HCT116 (cell line): ENCODE data around the gene CAMSAP3. TPM values are rescaled to one million over a fixed set of nuclear protein-coding genes. Genes with fewer than 3 reads are reported as not detected.

ENCODE experiments used
- ATAC-seq: fragments of 200-7000 bp; cut with Tn5 transposase; 2 replicates; pipeline ENCODE4 v1.9.1; 2020; ENCODE audit warnings: mild to moderate bottlenecking, moderate library complexity
- BruUV-seq: library from RNA; stranded (reverse); fragments of 400-500 nt; replicated peaks from 2 replicates; lab custom pipeline; 2021; lab: Mats Ljungman, UMichigan
- CTCF ChIA-PET: fragments of 300-600 bp; sonication (Branson Sonifier 250); formaldehyde crosslinking; loops from one replicate; lab custom pipeline; 2021; ENCODE audit warnings: antibody characterized with exemption; lab: Charles Lee
- POLR2A ChIA-PET: fragments of 300-600, 350-600 bp; sonication (Branson Sonifier 250); formaldehyde crosslinking; loops from one replicate; lab custom pipeline; 2021; ENCODE audit warnings: antibody characterized with exemption; lab: Charles Lee
- RAD21 ChIA-PET, 2 experiments: fragments of 300-600 bp; sonication (Branson Sonifier 250); formaldehyde crosslinking; loops; one replicate each; lab custom pipeline; 2023; ENCODE audit warnings: low total read pairs in 2 of 2; ENCODE audit not compliant: uncharacterized antibody in 2 of 2, unreplicated experiment in 2 of 2, low non-redundant PET in 1 of 2; lab: Charles Lee
- DNase-seq: peaks from one replicate; pipeline ENCODE4 v3.0.0-alpha.2; 2010; ENCODE audit warnings: low read depth, low spot score
- H2AFZ ChIP-seq: fragments of 200-600 bp; shearing (Covaris generic), sonication (generic); 2 replicates; pipeline ENCODE4 v1.6.1; 2017; ENCODE audit warnings: low read depth, mixed run types, mixed read lengths, antibody characterized with exemption, low read length; ENCODE audit not compliant: poor library complexity, severe bottlenecking
- H3K27ac ChIP-seq: 2 replicates; pipeline ENCODE4 v1.5.1; 2012; ENCODE audit warnings: low read depth, low read length
- H3K27me3 ChIP-seq: fragments of 200-600 bp; sonication (generic); 2 replicates; pipeline ENCODE4 v1.6.1; 2016; ENCODE audit warnings: mixed run types, low read length, mixed read lengths; ENCODE audit not compliant: insufficient read depth
- H3K36me3 ChIP-seq, 2 experiments: fragments of 200-500 bp in 1 of 2; fragments of 200-600 bp in 1 of 2; sonication (Bioruptor generic) in 1 of 2; sonication (generic) in 1 of 2; 2 replicates each; pipeline versions ENCODE4 v1.5.1 to v1.6.1; 2014 to 2016; ENCODE audit warnings: low read length in 2 of 2, inconsistent platforms in 1 of 2, mixed read lengths in 1 of 2, mixed run types in 1 of 2; ENCODE audit not compliant: insufficient read depth in 2 of 2, control insufficient read depth in 1 of 2
- H3K4me1 ChIP-seq, 2 experiments: fragments of 200-600 bp in 1 of 2; sonication (generic) in 1 of 2; 2 replicates each; pipeline versions ENCODE4 v1.5.1 to v1.6.1; 2012 to 2017; ENCODE audit warnings: low read length in 2 of 2, inconsistent platforms in 1 of 2, mild to moderate bottlenecking in 1 of 2, mixed read lengths in 1 of 2, mixed run types in 1 of 2, moderate library complexity in 1 of 2; ENCODE audit not compliant: insufficient read depth in 2 of 2, control insufficient read depth in 1 of 2
- H3K4me2 ChIP-seq: fragments of 200-600 bp; sonication (generic); 2 replicates; pipeline ENCODE4 v1.6.1; 2017; ENCODE audit warnings: mixed run types, low read length, mixed read lengths
- H3K4me3 ChIP-seq, 2 experiments: fragments of 200-600 bp in 1 of 2; sonication (generic) in 1 of 2; replicated peaks in 1 of 2; 2 replicates each; pipeline ENCODE4 v1.5.1; 2011 to 2016; ENCODE audit warnings: low read length in 2 of 2, control low read depth in 1 of 2, low read depth in 1 of 2, mild to moderate bottlenecking in 1 of 2, mixed read lengths in 1 of 2, mixed run types in 1 of 2
- H3K79me2 ChIP-seq: fragments of 200-600 bp; sonication (generic); 2 replicates; pipeline ENCODE4 v1.6.1; 2017; ENCODE audit warnings: mild to moderate bottlenecking, mixed run types, low read length, moderate library complexity, mixed read lengths; ENCODE audit not compliant: insufficient read depth
- H3K9ac ChIP-seq: fragments of 200-600 bp; sonication (generic); 2 replicates; pipeline ENCODE4 v1.6.1; 2016; ENCODE audit warnings: low read length, mixed read lengths
- H3K9me2 ChIP-seq: fragments of 200-600 bp; sonication (generic), shearing (Covaris generic); 2 replicates; pipeline ENCODE4 v1.6.1; 2017; ENCODE audit warnings: mixed run types, mild to moderate bottlenecking, moderate library complexity; ENCODE audit not compliant: insufficient read depth
- H3K9me3 ChIP-seq, 2 experiments: fragments of 200-500 bp in 1 of 2; fragments of 200-600 bp in 1 of 2; sonication (Bioruptor generic) in 1 of 2; sonication (generic) in 1 of 2; 2 replicates each; pipeline ENCODE4 v1.6.1; 2014 to 2017; ENCODE audit warnings: low read length in 2 of 2, mixed read lengths in 2 of 2, inconsistent platforms in 1 of 2, low read depth in 1 of 2, mild to moderate bottlenecking in 1 of 2, mixed run types in 1 of 2, moderate library complexity in 1 of 2; ENCODE audit not compliant: control insufficient read depth in 1 of 2, insufficient read depth in 1 of 2
- H4K20me1 ChIP-seq: fragments of 200-600 bp; sonication (generic), shearing (Covaris generic); 2 replicates; pipeline ENCODE4 v1.6.1; 2017; ENCODE audit warnings: mixed run types, mild to moderate bottlenecking, moderate library complexity; ENCODE audit not compliant: insufficient read depth
- CBX3 ChIP-seq: IDR thresholded peaks from 2 replicates; pipeline ENCODE4 v1.6.1; 2012; ENCODE audit warnings: low read depth
- CEBPB ChIP-seq: IDR thresholded peaks from 2 replicates; pipeline ENCODE4 v1.6.1; 2012; ENCODE audit warnings: low read depth
- EZH2phosphoT487 ChIP-seq: fragments of 200-600 bp; IDR thresholded peaks from 2 replicates; pipeline ENCODE4 v1.6.1; 2018; ENCODE audit warnings: antibody characterized with exemption, borderline replicate concordance
- MAX ChIP-seq: IDR thresholded peaks from 2 replicates; pipeline ENCODE4 v1.6.1; 2012
- POLR2A ChIP-seq: IDR thresholded peaks from 2 replicates; pipeline ENCODE4 v1.7.0; 2011; ENCODE audit warnings: borderline replicate concordance; ENCODE audit not compliant: insufficient read depth, insufficient read length; ENCODE audit errors: extremely low read depth
- YY1 ChIP-seq: IDR thresholded peaks from 2 replicates; pipeline ENCODE4 v1.6.1; 2011; ENCODE audit warnings: low read length, low read depth, moderate library complexity, mild to moderate bottlenecking; ENCODE audit not compliant: insufficient replicate concordance; ENCODE audit errors: extremely low read depth
- intact Hi-C: fragments of 100-400 bp; cut with micrococcal nuclease; formaldehyde crosslinking; loops from 2 replicates; pipeline ENCODE4 v1.10.0; 2022
- total RNA-seq: library from RNA; stranded (reverse); gene quantifications from one replicate; pipeline ENCODE4 v1.2.1, GENCODE V29; 2021; ENCODE audit not compliant: unreplicated experiment

Gene CAMSAP3
- total RNA-seq, 1 experiment from 2014 or later, result 24.0 TPM

- ChIA-PET RAD21 (no interaction called here), POLR2A (interaction anchor here (1.0 kb wide), 1 partner anchor 18 kb away, joined by 4 read pairs; no protein-coding TSS in a partner anchor)
- DNase-seq, result no peak
- TF ChIP-seq EZH2phosphoT487 (no peak), POLR2A (no peak)
- TF ChIP-seq, all 23 proteins: peak for 0
- Histone ChIP-seq H3K4me1 (peaks cover 0 to 6% of the 10 kb centered on the region in 2 experiments; a peak in 3 of 4 replicates), H3K36me3 (peaks cover 6 to 8% of the 10 kb centered on the region in 2 experiments; a peak in 3 of 4 replicates), H3K9me2 (no peaks in the 10 kb centered on the region), H2AFZ (no peak overlapping the region), H3K27ac (no peak overlapping the region), H3K79me2 (no peaks in the 10 kb centered on the region), H4K20me1 (no peaks in the 10 kb centered on the region), H3K9me3 (no peaks in the 10 kb centered on the region), H3K27me3 (no peaks in the 10 kb centered on the region), H3K9ac (no peak overlapping the region), H3K4me3 (no peak overlapping the region), H3K4me2 (no peak overlapping the region)
- CTCF ChIA-PET, result no interaction called here
- intact Hi-C loops, result no loop called here
- BruUV-seq, result no TSS peak
- no peak for ATAC-seq
Observed at GRCh38 chr19:7554565-7554964, 41.1 kb upstream of the CAMSAP3 start.

- no peaks in the 10 kb centered on the region for H3K9me2 ChIP-seq
- POLR2A ChIA-PET, result interaction anchor here (1.0 kb wide), 1 partner anchor 17 kb away, joined by 4 read pairs; no protein-coding TSS in a partner anchor
- intact Hi-C loops, result no loop called here
Observed at GRCh38 chr19:7554990-7555864, 40.4 kb upstream of the CAMSAP3 start.

More at GRCh38 chr19:7554990-7555864, 40.4 kb upstream of the CAMSAP3 start:
- no peaks in the 10 kb centered on the region for H4K20me1 ChIP-seq
- ChIA-PET RAD21 (no interaction called here), CTCF (interaction anchor here (1.0 kb wide), 1 partner anchor 13 kb away, joined by 4 read pairs; no protein-coding TSS in a partner anchor)
- peaks cover 0 to 6% of the 10 kb centered on the region in 2 experiments; a peak in 3 of 4 replicates for H3K4me1 ChIP-seq
- no peak overlapping the region for H3K4me2 ChIP-seq
- ATAC-seq, result peak; percentile 52
- TF ChIP-seq YY1, result no peak
- TF ChIP-seq MAX, result no peak
- TF ChIP-seq CEBPB, result no peak
- TF ChIP-seq CBX3, result no peak
- TF ChIP-seq, all 23 proteins: peak for 0
- no peak for DNase-seq
- Histone ChIP-seq H2AFZ (no peak overlapping the region), H3K9me3 (no peaks in the 10 kb centered on the region), H3K79me2 (no peaks in the 10 kb centered on the region), H3K4me3 (no peak overlapping the region), H3K9ac (no peak overlapping the region), H3K27me3 (no peaks in the 10 kb centered on the region), H3K36me3 (peaks cover 6 to 8% of the 10 kb centered on the region in 2 experiments; a peak in 3 of 4 replicates), H3K27ac (no peak overlapping the region)
- BruUV-seq, result no TSS peak
